GM19099 (cell line): Measurements from ENCODE around the gene STK38L.

Experiments used
- POLR2A ChIP-seq: IDR thresholded peaks from 3 replicates; pipeline ENCODE4 v1.6.1; 2011; ENCODE audit warnings: low read depth; ENCODE audit not compliant: insufficient read length; ENCODE audit errors: extremely low read depth

The STK38L gene

GRCh38 chr12:27217590-27217989 is 26.5 kb upstream of the STK38L start:
- no peak for TF ChIP-seq POLR2A

GRCh38 chr12:27219693-27220054 is 24.4 kb upstream of the STK38L start:
- TF ChIP-seq POLR2A: no peak

- no peak for TF ChIP-seq POLR2A
These were observed 23.8 kb upstream of the STK38L start for GRCh38 chr12:27220055-27220987.

GRCh38 chr12:27220988-27221345 is 23.1 kb upstream of the STK38L start:
- TF ChIP-seq POLR2A: no peak

GRCh38 chr12:27221625-27222387 is 22.3 kb upstream of the STK38L start:
- TF ChIP-seq POLR2A: no peak

- TF ChIP-seq POLR2A: no peak
These were observed 17.6 kb upstream of the STK38L start for GRCh38 chr12:27226407-27226929.

GRCh38 chr12:27229367-27229766 is 14.7 kb upstream of the STK38L start:
- TF ChIP-seq POLR2A: no peak

- TF ChIP-seq POLR2A: no peak
These were observed 10.3 kb upstream of the STK38L start for GRCh38 chr12:27233814-27234213.

- TF ChIP-seq POLR2A: no peak
These were observed 7.6 kb upstream of the STK38L start for GRCh38 chr12:27236498-27236897.

GRCh38 chr12:27237790-27238771 is 6.0 kb upstream of the STK38L start:
- peak; percentile 29 for TF ChIP-seq POLR2A

GRCh38 chr12:27243006-27243405 is 1.1 kb upstream of the STK38L start:
- TF ChIP-seq POLR2A: no peak

GRCh38 chr12:27244689-27245488 is 803 bp downstream of the STK38L start:
- no peak for TF ChIP-seq POLR2A

- TF ChIP-seq POLR2A: no peak
These were observed 2.1 kb downstream of the STK38L start for GRCh38 chr12:27246141-27246540.

- no peak for TF ChIP-seq POLR2A
These were observed 2.7 kb downstream of the STK38L start for GRCh38 chr12:27246774-27247173.
